CD4-positive, alpha-beta T cell treated with Interleukin-2 at 100 ng/mL for 4 hours (primary cell): ENCODE results near the gene TPK1.

Experiments used
- DNase-seq: peaks from one replicate; pipeline ENCODE4 v3.0.0-alpha.2; 2020; ENCODE audit warnings: low spot score

The TPK1 gene

DNA sequence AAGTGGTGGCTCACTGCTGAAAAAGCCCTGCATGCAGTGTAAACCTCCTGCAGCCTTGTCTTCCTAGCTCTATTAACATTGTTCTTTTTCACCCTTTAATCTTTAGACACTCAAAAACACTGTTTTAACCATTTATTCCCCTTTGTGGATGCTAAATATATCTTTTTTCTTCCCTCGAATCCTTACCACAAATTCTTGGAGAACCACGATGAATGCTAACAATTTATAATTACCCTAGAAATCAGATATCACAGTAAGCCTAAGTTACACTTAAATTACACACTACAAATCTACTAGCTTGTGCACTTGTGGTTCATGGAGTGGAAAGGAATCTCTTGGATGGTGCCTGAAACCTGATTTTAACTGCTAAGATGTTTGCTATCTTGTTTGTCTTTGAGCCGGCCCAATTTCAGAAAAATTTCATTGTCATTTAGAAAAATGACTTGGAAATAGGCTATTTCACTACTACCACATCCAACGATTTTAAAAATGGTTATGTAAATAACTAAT, 307.3 kb downstream of the TPK1 start:
- no peak for DNase-seq

DNA sequence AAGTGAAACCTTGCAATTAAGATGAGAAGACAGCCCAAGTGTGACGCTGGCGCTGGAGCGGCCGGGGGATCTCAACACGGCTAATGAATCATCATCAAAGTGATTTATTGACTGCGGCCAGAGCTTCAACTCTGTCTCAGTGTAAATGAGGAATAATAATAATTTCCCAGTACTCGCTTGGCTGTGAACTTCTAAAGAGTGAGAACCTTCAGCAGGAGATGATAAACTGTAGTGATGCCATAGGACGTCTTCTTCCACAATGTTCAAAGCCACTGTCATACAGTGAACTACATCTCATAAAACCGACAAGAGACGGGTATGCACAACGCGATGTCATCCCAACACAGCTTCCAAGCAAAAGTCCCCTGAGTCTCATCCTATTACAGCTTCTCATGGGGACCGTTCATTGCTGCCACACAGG, 308.8 kb downstream of the TPK1 start:
- no peak for DNase-seq

DNA sequence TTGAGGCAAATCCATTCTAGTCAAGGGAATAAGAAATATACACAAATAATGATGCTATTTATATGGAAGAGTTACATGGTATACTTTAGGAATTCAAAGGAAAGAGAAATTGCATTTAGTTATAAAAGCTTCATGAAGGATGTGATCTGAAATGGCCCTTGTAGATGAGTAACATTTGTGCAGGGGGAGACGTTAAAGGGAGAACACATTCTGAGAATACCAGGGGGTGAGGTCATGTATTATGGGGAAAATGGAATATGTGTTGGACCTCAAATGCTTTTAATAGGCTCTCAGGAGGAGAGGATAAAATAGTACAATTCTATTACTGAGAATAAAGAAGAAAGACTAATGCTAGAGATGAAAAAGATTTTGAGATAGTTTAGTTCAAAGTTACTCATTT, 309.9 kb downstream of the TPK1 start:
- DNase-seq, result no peak

- DNase-seq, result no peak
Measured at GRCh38 chr7:144524271-144524670, 311.6 kb downstream of the TPK1 start.

GRCh38 chr7:144523621-144524020, 312.2 kb downstream of the TPK1 start:
- DNase-seq, result no peak

DNA sequence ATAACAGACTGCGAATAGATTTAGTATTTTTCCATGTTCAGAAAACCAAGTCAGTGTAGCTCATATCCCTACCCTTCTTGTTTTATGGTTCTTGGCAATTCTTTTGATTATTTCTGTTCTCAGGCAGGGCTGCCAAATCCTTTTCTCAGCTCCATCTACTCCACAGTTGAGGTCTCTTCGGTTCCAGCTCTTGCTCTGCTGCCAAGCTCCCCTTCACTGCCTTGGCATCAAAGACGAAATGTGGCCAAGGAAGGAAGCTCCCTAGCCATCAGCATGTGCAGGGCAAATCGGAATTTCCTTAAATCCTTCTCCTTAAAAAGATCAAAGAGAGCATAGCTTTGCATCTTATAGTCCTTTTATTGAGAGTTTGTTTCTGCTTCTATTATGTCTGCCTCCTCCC, 315.9 kb downstream of the TPK1 start:
- no peak for DNase-seq

GRCh38 chr7:144518360-144518759, 317.5 kb downstream of the TPK1 start:
- no peak for DNase-seq

DNA sequence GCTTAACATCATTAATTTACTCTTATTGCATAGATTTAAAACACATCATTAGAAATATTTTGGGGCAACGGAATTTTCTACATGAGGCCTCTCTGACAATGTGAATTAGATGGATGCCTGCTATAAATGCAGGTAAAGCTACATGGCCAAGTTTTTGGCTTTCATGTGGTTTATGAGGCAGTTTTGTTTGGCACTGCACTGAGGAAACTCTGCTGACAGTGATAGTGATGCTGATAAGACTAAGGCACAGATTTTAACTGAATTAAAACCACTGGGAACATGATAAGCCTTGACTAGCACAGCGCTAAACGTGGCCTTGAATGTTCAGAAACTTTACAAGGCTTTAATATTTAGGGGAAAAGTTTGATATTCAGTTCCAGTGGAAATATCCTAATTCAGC, 318.1 kb downstream of the TPK1 start:
- peak; percentile 10 for DNase-seq

- no peak for DNase-seq
Measured at GRCh38 chr7:144516729-144517525, 318.9 kb downstream of the TPK1 start.

GRCh38 chr7:144513334-144513733, 322.5 kb downstream of the TPK1 start:
- DNase-seq, result no peak

- no peak for DNase-seq
Measured at GRCh38 chr7:144510621-144511020, 325.2 kb downstream of the TPK1 start.

DNA sequence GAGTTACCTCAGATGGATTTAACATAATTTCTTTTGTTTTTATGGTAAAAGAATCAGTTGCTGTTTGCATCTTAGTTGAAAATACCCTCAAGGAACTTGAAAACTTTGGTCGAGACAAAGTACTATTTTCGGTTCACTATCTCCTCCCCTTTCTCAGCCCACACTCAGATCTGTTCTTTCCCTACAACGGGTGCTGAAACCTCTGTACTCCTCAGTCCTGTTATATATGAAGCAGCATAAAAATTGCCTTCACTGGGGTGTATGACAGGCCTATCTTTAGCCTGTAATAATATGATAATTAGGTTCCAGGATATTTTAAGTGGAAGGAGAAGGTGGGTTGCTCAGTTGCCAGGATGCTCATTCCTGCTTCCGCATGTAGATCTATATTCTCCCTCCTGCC, 327.2 kb downstream of the TPK1 start:
- DNase-seq, result no peak

GRCh38 chr7:144503215-144503614, 332.6 kb downstream of the TPK1 start:
- DNase-seq, result no peak

GRCh38 chr7:144500225-144500624, 335.6 kb downstream of the TPK1 start:
- no peak for DNase-seq

- DNase-seq, result no peak
Measured at GRCh38 chr7:144497282-144497681, 338.6 kb downstream of the TPK1 start.

GRCh38 chr7:144494355-144494754, 341.5 kb downstream of the TPK1 start:
- DNase-seq, result no peak

DNA sequence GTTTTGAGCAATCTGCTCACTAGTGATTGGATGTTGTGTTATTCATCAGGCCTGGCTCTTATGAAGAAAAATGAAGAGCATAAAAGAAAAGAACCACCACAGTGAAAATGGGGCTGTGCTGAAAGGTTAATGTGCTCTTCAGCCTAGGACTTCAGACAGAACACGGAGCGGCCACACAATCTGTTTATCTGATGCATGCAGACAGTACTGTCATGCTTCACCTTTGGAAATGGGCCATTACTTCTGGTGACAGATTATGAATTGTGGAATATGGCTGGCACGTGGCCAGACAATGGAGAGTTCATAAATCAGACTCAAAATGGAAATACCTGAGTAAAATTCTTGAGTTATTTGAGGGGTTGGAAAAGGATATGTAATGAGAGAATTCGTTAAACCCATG, 346.3 kb downstream of the TPK1 start:
- DNase-seq, result no peak

GRCh38 chr7:144488977-144489376, 346.9 kb downstream of the TPK1 start:
- DNase-seq, result no peak

DNA sequence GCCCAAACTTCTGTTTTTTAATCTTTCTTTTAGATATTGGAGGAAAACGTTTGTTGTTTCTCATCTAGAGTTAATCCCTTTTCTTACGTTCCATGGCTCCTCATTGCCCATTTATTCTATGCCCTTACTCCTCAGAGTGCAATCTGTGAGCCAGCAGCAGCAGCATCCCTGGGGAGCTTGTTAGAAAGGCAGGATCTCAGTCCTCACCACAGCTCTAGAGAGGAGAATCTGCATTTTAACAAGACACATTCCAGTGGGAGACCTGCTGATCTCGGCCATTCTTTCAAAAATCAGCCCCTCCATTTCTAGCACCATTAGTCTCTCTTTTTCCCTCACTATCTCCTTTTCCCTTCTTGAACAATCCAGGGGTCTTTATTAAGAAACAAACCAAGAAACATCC, 348.0 kb downstream of the TPK1 start:
- DNase-seq, result no peak

GRCh38 chr7:144484445-144484844, 351.4 kb downstream of the TPK1 start:
- no peak for DNase-seq

DNA sequence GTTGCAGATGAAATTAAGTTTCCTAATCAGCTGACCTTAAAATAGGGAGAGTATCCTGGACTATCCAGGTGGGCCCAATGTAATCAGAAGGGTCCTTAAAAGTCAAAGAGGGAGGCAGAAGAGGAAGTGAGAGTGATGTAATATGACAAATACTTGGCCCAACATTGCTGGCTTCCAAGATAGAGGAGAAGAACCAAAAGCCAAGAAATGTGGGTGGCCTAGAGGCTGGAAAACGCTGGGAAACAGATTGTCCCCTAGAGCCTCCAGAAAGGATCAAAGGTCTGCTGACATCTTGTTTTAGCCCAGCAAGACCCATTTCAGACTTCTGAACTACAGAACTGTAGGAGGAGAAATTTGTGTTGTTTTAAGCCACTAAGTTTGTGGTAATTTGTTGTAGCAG, 352.7 kb downstream of the TPK1 start:
- DNase-seq, result no peak

DNA sequence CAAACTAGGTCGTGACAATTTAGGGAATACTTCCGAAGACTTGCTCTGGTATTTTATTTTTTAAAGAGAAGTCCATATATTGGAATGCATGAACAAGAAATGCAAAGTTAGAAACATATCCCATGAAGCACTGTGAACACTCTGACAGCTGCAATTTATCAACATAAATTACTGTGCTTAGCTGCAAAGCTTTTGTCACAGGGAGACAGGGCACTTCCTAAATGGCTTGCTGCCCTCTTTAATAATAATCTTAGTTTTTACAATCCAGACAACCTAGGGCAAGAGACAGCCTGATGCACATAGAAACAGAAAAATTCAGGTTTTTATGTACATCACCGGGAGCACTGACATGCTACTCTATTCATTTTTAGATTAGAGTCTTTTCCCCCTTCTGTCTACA, 354.0 kb downstream of the TPK1 start:
- no peak for DNase-seq

DNA sequence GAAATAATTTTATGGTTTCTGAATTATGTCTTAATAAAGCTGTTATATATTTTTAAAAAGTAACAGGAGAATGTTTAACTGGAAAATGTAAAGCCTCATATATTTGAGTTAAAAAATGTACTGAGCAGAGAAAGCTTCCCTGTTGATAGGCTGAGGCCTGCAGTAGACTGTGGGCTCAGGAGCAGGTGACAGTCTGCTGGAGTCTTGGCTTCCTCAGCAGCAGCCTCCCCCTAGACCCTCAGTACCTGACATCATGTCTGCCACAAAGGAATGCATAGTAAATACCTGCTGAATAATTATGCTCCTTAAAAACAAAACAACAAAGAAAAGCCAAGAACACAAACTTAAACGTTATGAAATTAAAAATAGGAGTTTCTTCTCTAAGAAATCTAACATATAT, 358.5 kb downstream of the TPK1 start:
- no peak for DNase-seq
